ENCODE data around the gene DPY19L1.

GRCh38 chr7:34902182-34902581, 135.1 kb downstream of the DPY19L1 start:
- no peak for TF ChIP-seq EZH2 (IDR thresholded peaks at IDR 0.05; ENCODE audit: insufficient read depth, low read length)
- TF ChIP-seq, protein P1, sequence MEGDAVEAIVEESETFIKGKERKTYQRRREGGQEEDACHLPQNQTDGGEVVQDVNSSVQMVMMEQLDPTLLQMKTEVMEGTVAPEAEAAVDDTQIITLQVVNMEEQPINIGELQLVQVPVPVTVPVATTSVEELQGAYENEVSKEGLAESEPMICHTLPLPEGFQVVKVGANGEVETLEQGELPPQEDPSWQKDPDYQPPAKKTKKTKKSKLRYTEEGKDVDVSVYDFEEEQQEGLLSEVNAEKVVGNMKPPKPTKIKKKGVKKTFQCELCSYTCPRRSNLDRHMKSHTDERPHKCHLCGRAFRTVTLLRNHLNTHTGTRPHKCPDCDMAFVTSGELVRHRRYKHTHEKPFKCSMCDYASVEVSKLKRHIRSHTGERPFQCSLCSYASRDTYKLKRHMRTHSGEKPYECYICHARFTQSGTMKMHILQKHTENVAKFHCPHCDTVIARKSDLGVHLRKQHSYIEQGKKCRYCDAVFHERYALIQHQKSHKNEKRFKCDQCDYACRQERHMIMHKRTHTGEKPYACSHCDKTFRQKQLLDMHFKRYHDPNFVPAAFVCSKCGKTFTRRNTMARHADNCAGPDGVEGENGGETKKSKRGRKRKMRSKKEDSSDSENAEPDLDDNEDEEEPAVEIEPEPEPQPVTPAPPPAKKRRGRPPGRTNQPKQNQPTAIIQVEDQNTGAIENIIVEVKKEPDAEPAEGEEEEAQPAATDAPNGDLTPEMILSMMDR (IDR thresholded peaks at IDR 0.05; ENCODE audit: insufficient read depth, low read depth, low read length) = no peak

Data from astrocyte (in vitro differentiated cells and primary cell).